Stimulated activated CD8-positive, alpha-beta memory T cell treated with anti-CD3 and anti-CD28 coated beads, Interleukin-12 subunit alpha, Interleukin-12 subunit beta, amount 100 ng/mL, for 4 hours (primary cell): ENCODE data around the gene GRID1.

Source experiments
- DNase-seq: peaks from one replicate; pipeline ENCODE4 v3.0.0-alpha.2; 2020; ENCODE audit warnings: low read depth

The GRID1 gene

GRCh38 chr10:86368987-86369386, 2.4 kb upstream of the GRID1 start:
- DNase-seq = no peak

GRCh38 chr10:86368046-86368445, 1.5 kb upstream of the GRID1 start:
- no peak for DNase-seq

GRCh38 chr10:86367152-86367951, 757 bp upstream of the GRID1 start:
- no peak for DNase-seq

- DNase-seq = no peak
Observed at GRCh38 chr10:86366902-86367151, 232 bp upstream of the GRID1 start.

GRCh38 chr10:86365346-86366032, 1.1 kb downstream of the GRID1 start:
- DNase-seq = no peak

GRCh38 chr10:86364491-86365345, 1.9 kb downstream of the GRID1 start:
- no peak for DNase-seq

- DNase-seq = no peak
Observed at GRCh38 chr10:86363833-86364490, 2.6 kb downstream of the GRID1 start.

GRCh38 chr10:86363184-86363832, 3.3 kb downstream of the GRID1 start:
- no peak for DNase-seq

GRCh38 chr10:86362586-86363183, 3.9 kb downstream of the GRID1 start:
- no peak for DNase-seq

- no peak for DNase-seq
Observed at GRCh38 chr10:86362129-86362527, 4.5 kb downstream of the GRID1 start.

- no peak for DNase-seq
Observed at GRCh38 chr10:86361156-86362128, 5.2 kb downstream of the GRID1 start.

- DNase-seq = no peak
Observed at GRCh38 chr10:86360657-86361056, 5.9 kb downstream of the GRID1 start.

GRCh38 chr10:86359954-86360353, 6.6 kb downstream of the GRID1 start:
- DNase-seq = no peak

- no peak for DNase-seq
Observed at GRCh38 chr10:86359111-86359510, 7.5 kb downstream of the GRID1 start.

- DNase-seq = no peak
Observed at GRCh38 chr10:86357676-86358075, 8.9 kb downstream of the GRID1 start.

GRCh38 chr10:86357041-86357440, 9.6 kb downstream of the GRID1 start:
- no peak for DNase-seq

- no peak for DNase-seq
Observed at GRCh38 chr10:86356296-86356695, 10.3 kb downstream of the GRID1 start.

- DNase-seq = no peak
Observed at GRCh38 chr10:86355571-86356038, 11.0 kb downstream of the GRID1 start.

- no peak for DNase-seq
Observed at GRCh38 chr10:86354761-86355540, 11.6 kb downstream of the GRID1 start.
